ENCODE results near the gene FICD.
"Not testable (repeated sequence)": the region's sequence is repeated elsewhere in the genome, so short reads cannot be mapped to it uniquely, and the experiment has no call there.

Gene FICD

DNA sequence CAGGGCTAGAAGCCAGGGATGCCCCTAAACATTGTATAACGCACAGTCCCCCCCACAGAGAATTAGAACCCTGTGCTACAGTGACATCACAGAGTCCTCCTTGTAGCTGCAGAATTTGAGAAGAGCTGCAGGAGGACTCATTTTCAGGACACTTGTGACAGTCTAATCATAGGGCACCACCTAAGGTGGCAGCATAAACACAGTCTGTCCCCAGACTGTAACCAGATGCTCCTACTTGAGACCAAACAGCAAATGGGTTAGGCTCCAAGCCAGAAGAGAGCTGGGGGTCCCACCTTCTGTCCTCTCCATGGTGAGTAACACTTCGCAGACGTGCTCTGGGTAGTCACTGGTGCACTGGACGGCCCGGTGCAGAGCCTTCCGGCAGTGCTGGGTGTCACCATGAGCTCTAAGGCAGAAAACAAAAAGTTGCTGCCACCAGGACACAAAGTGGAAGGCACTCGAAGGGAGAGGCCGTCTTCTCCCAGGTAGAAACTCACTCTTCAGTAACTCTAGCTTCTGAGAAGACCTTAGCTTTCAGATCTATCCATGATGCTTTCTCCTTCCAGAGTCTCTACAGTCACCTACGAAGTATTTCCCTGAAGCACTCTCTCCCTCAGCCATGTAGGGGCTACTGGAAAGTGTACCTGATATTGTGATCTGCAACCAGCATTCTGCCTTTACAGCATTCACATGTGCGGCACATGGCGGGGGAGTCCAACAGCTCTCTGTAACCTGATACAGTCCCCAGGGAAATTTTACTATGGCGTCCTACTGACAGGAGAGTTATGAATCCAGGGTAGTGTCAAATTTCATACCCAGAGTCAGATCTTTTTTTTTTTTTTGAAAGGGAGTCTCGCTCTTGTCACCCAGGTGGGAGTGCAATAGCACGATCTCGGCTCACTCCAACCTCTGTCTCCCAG lies 17.1 kb downstream of the FICD start:
- no peak for DNase-seq

DNA sequence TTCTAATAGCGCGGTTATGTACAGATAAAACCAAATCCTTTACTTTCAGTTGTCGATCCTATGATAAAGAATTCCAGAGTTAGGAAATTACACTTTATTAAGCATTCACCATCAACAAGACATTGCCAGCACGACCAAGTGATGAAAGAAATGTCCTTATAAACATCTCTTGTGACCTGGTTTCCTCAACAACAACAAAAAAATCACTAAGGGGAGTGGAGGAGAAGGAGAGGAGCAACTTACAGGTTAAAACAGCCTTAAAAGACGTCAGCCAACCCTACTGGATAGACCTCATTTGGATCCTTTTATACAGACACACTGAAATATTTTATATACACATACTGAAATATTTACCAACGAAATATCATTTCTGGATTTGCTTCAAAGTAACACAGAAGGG lies 23.1 kb downstream of the FICD start:
- DNase-seq: no peak

DNA sequence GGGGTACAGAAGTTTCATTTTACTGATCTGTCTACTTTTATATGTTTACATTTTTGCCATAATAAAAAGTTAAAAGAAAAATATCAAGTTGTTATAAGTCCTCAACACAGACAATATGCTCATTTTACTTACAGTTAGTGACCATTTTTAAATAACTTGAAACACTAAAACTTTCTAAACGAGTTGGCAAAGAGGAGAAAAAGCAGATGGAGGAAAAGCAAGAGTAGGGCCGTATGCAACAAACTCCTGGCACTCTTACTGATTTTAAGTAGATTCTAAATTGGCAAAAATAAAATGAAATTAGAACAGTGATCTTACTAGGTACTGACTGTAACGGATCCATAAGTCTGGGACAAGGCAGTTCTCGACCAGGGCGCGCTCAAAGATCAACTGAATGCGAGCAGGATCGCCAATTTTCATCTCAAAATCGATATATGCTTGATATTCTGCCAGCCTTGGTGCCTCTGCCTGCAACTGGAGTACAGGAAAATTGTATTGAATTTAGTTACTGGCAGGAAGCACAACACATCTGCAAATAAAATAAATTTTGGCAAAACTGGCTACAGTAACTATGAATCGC lies 23.6 kb downstream of the FICD start:
- DNase-seq: no peak

- DNase-seq: no peak
Observed at GRCh38 chr12:108542320-108542719, 27.2 kb downstream of the FICD start.

DNA sequence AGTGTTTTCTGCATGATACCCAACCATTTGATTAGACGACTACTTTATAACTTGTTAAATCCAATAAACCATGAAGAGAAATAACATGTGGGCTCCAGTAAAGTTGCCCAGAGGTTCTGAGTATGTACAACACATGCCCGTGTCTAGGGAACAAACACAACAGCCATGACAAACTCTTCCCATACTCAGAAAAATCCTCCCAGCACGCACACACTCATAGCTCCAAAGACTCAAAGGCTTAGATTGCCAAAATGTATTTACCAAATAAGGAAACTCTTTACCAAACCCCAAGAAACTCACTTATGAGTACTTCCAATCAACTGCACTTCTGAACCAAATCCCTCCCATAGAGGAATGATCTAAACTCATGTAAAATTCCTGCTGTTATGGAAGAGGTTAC lies 28.6 kb downstream of the FICD start:
- DNase-seq: no peak

- DNase-seq: no peak
Observed at GRCh38 chr12:108547686-108548085, 32.6 kb downstream of the FICD start.

- DNase-seq: no peak
Observed at GRCh38 chr12:108548954-108549521, 34.0 kb downstream of the FICD start.

DNA sequence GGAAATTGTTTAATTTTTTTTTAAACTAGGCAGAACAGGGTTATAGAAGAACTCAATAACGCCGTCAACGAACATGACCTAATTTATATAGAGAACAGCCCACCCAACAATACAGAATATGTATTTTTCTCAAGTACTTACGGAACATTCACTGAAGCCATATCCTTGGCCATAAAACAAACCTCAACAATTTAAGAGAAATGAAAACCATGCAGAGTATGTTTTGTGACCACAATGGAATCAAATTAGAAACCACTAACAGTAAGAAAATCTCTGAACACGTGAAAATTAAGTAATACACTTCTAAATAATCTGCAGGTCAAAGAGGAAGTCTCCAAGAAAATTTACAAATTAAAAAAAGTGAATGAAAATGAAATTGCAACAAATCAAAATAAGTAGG lies 36.5 kb downstream of the FICD start:
- DNase-seq: no peak

DNA sequence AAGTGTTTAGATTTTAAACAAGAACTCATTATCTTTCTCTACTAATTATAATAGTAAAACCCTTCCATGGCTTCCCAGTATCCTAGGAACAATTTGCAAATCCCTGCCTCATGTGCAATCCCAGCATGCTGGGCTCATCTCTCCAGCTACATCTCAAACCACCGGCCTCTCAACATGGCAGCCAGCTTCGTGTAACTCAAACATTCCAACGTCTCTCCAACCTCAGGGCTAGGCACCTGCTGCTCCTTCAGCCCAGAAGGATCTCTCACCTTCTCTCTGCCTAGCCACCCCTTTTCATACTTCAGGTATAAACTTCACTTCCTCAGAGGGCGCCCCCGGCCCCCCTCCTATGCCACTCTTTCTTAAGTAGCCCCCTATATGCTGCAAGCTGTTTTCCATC lies 38.7 kb downstream of the FICD start:
- DNase-seq: no peak

GRCh38 chr12:108555383-108555782 lies 40.3 kb downstream of the FICD start:
- DNase-seq: not testable (repeated sequence)

DNA sequence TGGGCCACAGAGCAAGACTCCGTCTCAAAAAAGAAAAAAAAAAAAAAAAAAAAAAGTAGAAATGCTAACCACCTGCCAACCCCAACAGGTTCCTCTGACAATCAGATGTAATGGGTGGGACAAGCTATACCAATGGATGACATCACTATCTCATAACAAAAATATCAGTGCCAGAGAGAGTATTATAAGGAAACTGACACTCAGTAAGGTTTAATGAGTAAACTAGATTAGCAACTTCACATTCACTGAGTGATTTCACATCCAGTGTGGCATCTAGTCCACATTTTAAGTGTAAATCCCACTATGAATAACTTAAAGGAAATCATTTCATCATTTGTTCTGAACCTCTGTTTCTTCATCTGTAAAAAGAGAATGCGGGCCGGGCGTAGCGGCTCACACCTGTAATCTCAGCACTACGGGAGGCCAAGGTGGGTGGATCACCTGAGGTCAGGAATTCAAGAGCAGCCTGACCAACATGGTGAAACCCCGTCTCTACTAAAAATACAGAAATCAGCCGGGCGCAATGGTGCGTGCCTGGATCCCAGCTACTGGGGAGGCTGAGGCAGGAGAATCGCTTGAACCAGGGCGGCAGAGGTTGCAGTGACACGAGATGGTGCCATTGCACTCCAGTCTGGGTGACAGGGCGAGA lies 44.1 kb downstream of the FICD start:
- DNase-seq: no peak

GRCh38 chr12:108559748-108560147 lies 44.7 kb downstream of the FICD start:
- no peak for DNase-seq

GRCh38 chr12:108560321-108560721 lies 45.2 kb downstream of the FICD start:
- no peak for DNase-seq

DNA sequence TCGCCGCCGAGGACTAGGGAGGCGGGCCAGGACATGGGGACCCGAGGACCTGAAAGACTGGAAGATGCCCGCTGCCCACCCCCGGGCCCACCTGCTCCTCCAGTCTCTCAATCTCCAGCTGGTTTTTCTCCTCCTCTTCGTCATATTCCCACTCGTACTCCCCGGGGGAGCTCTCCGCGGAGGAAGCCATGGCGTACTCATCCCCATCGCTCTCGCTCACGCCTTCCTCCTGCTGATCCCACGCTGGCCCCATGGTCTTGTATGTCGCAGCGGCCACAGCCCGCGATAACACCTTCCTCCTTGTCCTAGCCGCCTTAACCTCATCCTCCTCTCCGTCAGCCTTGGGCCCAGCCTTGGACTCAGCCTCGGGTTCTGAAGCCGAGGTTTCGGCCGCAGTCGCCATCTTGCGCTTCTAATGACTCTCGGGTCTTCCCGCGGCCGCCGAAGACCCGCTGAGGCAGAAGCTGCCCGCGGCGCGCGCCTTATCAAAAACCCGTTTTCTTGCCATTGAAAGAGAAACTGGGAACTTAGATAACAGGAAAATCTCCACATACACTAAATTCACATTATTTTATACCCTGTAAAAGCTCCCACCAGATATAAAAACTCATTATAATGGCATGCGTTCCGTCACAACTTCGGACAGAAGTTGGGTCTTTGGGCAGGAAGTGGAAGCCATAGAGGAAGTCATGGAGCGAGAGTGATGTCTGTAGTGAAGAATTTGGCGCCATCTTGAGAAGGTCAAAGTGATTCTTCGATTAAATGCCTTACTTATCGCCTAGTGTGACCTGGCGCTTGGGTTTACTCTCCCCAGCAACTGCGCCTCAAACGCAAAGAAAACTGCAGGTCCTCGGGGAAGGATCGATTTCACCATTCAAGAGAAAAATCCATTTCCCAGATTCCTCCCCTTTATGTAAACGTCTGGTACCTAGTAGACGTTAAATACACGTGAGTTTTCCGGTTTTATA lies 46.0 kb downstream of the FICD start, which contains the start of gene SART3:
Gene SART3 (minus strand): TSS at position 422 of the 968 bp plus-strand sequence. CDS start 19 bp downstream, at position 403.
- DNase-seq: peak; percentile 100

DNA sequence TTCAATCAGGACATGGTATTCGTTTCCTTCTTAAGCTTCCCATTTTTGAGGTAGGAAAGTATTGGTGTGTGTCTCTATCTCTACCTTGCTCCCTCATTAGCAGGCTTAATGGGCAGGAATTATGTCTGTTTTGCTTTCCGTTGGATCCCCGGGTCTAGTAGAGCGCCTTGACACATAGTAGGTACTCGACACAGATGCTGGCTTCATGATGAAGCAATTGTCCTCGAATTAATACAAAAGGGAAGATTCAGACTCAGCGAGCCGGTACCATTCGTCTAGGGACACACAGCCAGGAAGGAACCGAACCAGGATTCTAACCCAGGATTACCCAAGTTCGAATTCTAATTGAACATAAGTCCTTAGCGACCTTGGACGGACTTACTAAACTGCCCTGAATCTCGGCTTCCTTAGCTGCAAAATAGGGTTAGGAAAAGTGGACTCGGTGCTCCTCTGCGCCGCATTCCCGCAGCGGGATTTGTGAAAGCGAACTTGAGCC lies 46.8 kb downstream of the FICD start:
- DNase-seq: no peak

GRCh38 chr12:108562348-108563135 lies 47.5 kb downstream of the FICD start, which contains the start of gene ISCU:
TSS of gene ISCU (plus strand) at chr12:108562596. CDS start at chr12:108562623, 27 bp downstream.
- peak; percentile 98 for DNase-seq

- peak; percentile 54 for DNase-seq
Observed at GRCh38 chr12:108563136-108563803, 48.2 kb downstream of the FICD start.

DNA sequence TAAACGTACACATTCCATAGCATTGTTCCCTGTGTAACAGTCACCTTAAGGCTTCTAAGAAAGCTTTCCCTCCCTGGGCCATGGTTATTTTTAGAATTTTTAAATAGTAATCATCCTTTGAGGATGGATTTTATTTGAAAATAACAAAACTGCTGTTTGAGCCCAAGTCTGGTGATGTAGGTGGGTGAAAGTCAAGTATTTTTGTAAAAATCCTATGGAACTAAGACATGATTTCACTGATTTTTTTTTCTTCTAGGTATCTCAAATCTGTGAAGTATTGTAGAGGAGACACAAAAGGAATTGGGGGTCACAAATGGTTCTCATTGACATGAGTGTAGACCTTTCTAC lies 48.7 kb downstream of the FICD start:
- no peak for DNase-seq

DNA sequence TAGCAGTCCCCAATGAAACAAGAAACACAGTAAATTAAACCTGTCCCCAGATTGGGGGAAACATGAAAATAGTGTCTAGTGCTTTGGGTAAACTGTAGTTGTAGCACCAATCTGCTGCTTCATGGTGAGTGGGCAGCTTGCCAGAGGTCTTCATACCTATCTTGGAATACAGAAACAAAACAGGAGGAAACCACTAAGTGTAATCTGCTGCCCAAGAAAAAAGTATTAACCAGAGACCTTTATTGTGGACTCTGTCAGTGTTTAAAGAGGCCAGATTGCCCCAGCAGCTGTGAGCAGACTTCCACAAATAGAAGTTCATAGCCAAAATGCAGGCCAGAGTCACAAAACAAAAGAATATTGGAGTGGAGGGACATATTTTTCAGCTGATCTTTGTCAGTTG lies 49.6 kb downstream of the FICD start:
- no peak for DNase-seq

DNA sequence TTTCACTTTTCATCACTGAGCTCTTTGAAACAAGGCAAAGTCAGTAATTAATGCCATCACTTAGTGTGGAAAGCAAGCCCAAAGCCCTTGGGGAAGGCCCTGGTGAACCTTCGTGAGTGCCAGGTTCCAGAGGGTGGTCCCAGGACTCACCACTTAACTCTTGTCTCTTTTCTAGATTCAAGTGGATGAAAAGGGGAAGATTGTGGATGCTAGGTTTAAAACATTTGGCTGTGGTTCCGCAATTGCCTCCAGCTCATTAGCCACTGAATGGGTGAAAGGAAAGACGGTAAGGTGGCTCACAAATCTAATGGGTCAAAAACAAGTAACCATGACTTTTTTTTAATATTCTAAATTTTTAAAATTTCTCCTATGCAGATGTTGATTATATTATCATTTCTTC lies 50.1 kb downstream of the FICD start:
- no peak for DNase-seq
